ENCODE results near the gene KLHL35.

KLHL35 gene

GRCh38 chr11:75439495-75440120, 6.6 kb upstream of the KLHL35 start:
- no peak overlapping the region for H3K4me2 ChIP-seq (ENCODE audit: low read depth, low read length, poor library complexity, severe bottlenecking)
- H3K79me2 ChIP-seq (ENCODE audit: insufficient read depth, low read length), result no peaks in the 10 kb centered on the region
- H3K9ac ChIP-seq (ENCODE audit: low read length), result no peak overlapping the region
- H3K9me2 ChIP-seq (replicated peaks; ENCODE audit: insufficient read depth, low read length), result no peaks in the 10 kb centered on the region
- no peak for TF ChIP-seq CTCF (IDR thresholded peaks at IDR 0.05; ENCODE audit: insufficient read depth, low read length, poor library complexity, severe bottlenecking)
- TF ChIP-seq EZH2phosphoT487 (conservative IDR thresholded peaks at IDR 0.05; ENCODE audit: low read length), result no peak
- H3K27me3 ChIP-seq (ENCODE audit: low read length), result no peaks in the 10 kb centered on the region
- H3K9me3 ChIP-seq (ENCODE audit: insufficient read depth, low read length), result no peaks in the 10 kb centered on the region
- H3F3A ChIP-seq (ENCODE audit: insufficient read depth), result no peaks in the 10 kb centered on the region
- no peak overlapping the region for H3K27ac ChIP-seq (ENCODE audit: low read depth, low read length)
- H3K36me3 ChIP-seq (ENCODE audit: low read length), result no peaks in the 10 kb centered on the region
- no peak overlapping the region for H3K4me3 ChIP-seq (ENCODE audit: insufficient read depth, low read length, poor library complexity, severe bottlenecking)
- no peak overlapping the region for H2AFZ ChIP-seq (ENCODE audit: low read depth, low read length, severe bottlenecking)
- no peaks in the 10 kb centered on the region for H4K20me1 ChIP-seq (ENCODE audit: low read depth, low read length)

- Histone ChIP-seq H3K9me3 (ENCODE audit: insufficient read depth, low read length) (no peaks in the 10 kb centered on the region), H3K79me2 (ENCODE audit: insufficient read depth, low read length) (no peaks in the 10 kb centered on the region), H2AFZ (ENCODE audit: low read depth, low read length, severe bottlenecking) (no peak overlapping the region), H4K20me1 (ENCODE audit: low read depth, low read length) (no peaks in the 10 kb centered on the region), H3K36me3 (ENCODE audit: low read length) (no peaks in the 10 kb centered on the region), H3K4me3 (ENCODE audit: insufficient read depth, low read length, poor library complexity, severe bottlenecking) (no peak overlapping the region), H3K9ac (ENCODE audit: low read length) (no peak overlapping the region), H3K4me2 (ENCODE audit: low read depth, low read length, poor library complexity, severe bottlenecking) (no peak overlapping the region), H3K9me2 (replicated peaks; ENCODE audit: insufficient read depth, low read length) (no peaks in the 10 kb centered on the region), H3K27me3 (ENCODE audit: low read length) (no peaks in the 10 kb centered on the region), H3F3A (ENCODE audit: insufficient read depth) (no peaks in the 10 kb centered on the region), H3K27ac (ENCODE audit: low read depth, low read length) (no peak overlapping the region)
- no peak for TF ChIP-seq CTCF (IDR thresholded peaks at IDR 0.05; ENCODE audit: insufficient read depth, low read length, poor library complexity, severe bottlenecking)
- no peak for TF ChIP-seq EZH2phosphoT487 (conservative IDR thresholded peaks at IDR 0.05; ENCODE audit: low read length)
These were observed 6.0 kb upstream of the KLHL35 start for GRCh38 chr11:75439026-75439425.

- Histone ChIP-seq H3K9me3 (ENCODE audit: insufficient read depth, low read length) (no peaks in the 10 kb centered on the region), H3K4me2 (ENCODE audit: low read depth, low read length, poor library complexity, severe bottlenecking) (no peak overlapping the region), H3K4me3 (ENCODE audit: insufficient read depth, low read length, poor library complexity, severe bottlenecking) (no peak overlapping the region), H3K9ac (ENCODE audit: low read length) (no peak overlapping the region), H3K27me3 (ENCODE audit: low read length) (no peaks in the 10 kb centered on the region), H3K27ac (ENCODE audit: low read depth, low read length) (no peak overlapping the region), H2AFZ (ENCODE audit: low read depth, low read length, severe bottlenecking) (no peak overlapping the region), H3F3A (ENCODE audit: insufficient read depth) (no peaks in the 10 kb centered on the region), H3K9me2 (replicated peaks; ENCODE audit: insufficient read depth, low read length) (no peaks in the 10 kb centered on the region), H3K79me2 (ENCODE audit: insufficient read depth, low read length) (no peaks in the 10 kb centered on the region), H3K36me3 (ENCODE audit: low read length) (no peaks in the 10 kb centered on the region), H4K20me1 (ENCODE audit: low read depth, low read length) (no peaks in the 10 kb centered on the region)
- no peak for TF ChIP-seq CTCF (IDR thresholded peaks at IDR 0.05; ENCODE audit: insufficient read depth, low read length, poor library complexity, severe bottlenecking)
- TF ChIP-seq EZH2phosphoT487 (conservative IDR thresholded peaks at IDR 0.05; ENCODE audit: low read length), result no peak
These were observed 5.1 kb upstream of the KLHL35 start for GRCh38 chr11:75437966-75438659.

Data from SU-DHL-6 (cell line).